Keratinocyte (primary cell): ENCODE results near the gene DVL2.

Source experiments
- CTCF ChIP-seq, 3 experiments: IDR thresholded peaks in 1 of 3; conservative IDR thresholded peaks in 1 of 3; optimal IDR thresholded peaks in 1 of 3; 2 replicates in 2 of 3; 3 replicates in 1 of 3; pipeline versions ENCODE3 to v1.5.1; 2011; ENCODE audit warnings: low read length in 3 of 3, mild to moderate bottlenecking in 3 of 3, moderate library complexity in 2 of 3, control low read depth in 1 of 3, inconsistent platforms in 1 of 3; ENCODE audit not compliant: insufficient read depth in 2 of 3; ENCODE audit errors: extremely low read depth in 1 of 3
- EZH2 ChIP-seq: IDR thresholded peaks from one replicate; pipeline ENCODE4 v1.6.1; 2012; ENCODE audit warnings: inconsistent platforms, mild to moderate bottlenecking, low read length, moderate library complexity

DNA sequence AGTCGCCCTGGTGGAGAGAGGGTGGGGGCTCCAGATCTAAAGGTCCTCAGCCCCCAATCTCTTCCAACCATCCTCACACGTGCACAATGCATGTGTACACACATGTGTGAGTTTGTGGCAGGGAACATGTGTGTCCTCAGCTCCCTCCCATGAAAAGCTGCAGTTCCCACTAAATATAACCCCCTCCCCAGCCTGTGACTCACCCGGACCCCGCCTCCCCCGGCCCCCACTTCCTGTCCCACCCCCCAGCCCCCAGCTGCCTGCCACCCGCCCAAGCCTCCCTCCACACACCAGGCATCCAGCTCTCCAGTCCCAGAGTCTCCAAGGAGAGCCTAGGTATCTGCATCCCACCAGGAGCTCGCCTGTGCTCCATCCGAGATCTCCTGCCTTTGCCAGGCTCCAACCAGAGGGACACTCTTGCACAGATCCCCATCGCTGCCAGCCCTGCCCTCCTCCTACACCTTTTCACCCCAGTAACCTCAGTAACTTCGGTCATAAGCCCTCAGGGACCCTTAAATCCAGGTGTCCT lies 18.6 kb downstream of the DVL2 start:
- TF ChIP-seq CTCF (optimal IDR thresholded peaks at IDR 0.05 in 1 of 3, IDR thresholded peaks at IDR 0.05 in 1 of 3, conservative IDR thresholded peaks at IDR 0.05 in 1 of 3; ENCODE audit: extremely low read depth in 1 of 3, insufficient read depth in 2 of 3, low read length in 3 of 3) (no peak), EZH2 (no peak)
